Measurements from ENCODE around the gene DDTL.
"Not testable (repeated sequence)": the region's sequence is repeated elsewhere in the genome, so short reads cannot be mapped to it uniquely, and the experiment has no call there.

The DDTL gene

DNA sequence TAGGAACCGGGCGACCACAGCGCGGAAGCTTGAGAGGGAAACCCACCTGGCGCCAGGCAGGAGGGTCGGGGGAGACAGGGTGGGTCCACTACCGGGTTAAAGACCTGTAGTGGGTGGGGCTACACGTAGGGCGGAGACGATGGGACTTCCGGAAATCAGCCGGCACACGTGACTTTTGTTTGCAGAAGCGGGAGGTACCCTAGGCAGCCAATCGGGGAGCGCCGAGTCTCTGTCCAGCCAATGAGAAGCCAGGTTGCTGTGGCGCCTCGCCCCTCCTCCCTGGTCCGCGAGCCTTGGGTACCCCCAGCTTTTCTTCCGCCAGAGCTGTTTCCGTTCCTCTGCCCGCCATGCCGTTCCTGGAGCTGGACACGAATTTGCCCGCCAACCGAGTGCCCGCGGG, at the start of gene DDTL:
DDTL (plus strand) TSS at position 321 of the 400 bp plus-strand sequence; CDS start at position 348, 27 bp downstream.
- not testable (repeated sequence) for DNase-seq

DNA sequence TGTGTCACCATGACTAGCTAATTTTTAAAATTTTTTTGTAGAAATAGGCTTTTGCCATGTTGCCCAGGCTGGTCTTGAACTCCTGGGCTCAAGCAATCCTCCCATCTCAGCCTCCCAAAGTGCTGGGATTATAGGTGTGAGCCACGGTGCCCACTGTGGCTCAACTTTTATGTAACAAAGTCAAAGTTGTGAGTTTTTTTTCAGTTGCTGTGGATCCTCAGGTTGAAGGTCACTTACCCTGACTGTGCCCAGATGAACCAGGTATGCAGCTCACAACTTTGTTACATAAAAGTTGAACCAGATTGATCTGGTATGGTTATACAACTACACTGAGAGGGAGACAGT, 46.4 kb upstream of the DDTL start:
- DNase-seq, result not testable (repeated sequence)

DNA sequence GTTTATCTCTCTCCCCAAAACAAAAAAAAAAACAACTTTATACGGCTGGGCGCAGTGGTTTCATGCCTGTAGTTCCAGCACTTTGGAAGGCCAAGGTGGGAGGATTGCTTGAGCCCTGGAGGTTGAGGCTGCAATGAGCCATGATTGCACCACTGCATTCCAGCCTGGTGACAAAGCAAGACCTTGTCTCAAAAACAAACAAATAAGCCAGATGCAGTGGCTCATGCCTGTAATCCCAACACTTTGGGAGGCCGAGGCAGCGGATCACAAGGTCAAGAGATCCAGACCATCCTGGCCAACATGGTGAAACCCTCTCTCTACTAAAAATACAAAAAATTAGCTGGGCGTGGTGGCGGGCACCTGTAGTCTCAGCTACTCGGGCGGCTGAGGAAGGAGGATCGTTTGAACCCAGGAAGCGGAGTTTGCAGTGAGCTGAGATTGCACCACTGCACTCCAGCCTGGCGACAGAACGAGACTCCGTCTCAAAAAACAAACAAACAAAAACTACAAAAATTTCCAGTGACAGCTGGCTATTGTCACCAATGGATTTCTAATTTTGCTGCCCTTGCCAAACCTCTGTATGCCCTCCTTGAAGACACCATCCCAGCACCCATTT, 45.0 kb upstream of the DDTL start:
- not testable (repeated sequence) for DNase-seq

DNA sequence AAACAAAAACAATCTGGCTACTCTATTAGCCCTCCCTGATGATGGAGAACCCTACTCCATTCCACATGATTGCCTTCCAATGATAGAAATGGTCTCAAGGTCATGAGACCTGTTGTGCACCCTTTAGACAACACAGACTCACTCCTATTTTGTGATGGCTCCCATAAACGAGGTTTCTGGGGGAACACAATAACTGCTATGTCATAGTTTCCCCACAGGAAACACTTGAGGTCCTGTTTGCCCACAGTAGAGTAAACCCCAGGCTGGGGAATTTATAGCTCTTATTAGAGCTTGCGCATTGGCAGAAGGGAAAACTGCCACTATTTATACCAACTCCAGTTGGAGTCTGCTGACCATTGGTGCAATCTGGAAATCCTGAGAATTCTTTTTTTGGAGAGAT, 43.8 kb upstream of the DDTL start:
- DNase-seq, result no peak

DNA sequence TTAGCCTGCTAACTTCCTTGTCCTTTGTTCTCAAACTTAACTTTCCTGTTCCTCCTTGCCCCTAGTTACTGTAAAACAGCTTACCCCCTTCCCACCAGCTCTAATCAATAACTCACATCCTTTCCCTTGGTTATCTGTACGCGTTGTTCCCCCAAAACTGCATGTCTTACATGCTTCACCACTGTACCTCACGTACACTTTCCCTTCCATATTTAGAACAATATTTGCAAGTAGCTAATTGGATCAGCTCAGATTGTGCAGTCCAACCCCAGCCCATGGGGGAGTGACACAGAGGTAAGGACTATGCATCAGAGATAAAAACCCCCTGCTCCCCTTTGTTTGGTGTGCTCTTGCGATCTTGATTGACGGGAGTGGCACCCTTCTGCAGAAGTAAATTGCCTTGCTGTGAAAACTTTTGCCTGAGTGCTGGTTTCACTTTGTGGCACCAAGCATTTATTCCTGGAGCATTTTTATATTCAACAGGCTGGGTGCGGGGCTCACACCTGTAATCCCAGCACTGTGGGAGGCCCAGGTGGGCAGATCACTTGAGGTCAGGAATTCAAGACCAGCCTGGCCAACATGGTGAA, 41.6 kb upstream of the DDTL start:
- no peak for DNase-seq

DNA sequence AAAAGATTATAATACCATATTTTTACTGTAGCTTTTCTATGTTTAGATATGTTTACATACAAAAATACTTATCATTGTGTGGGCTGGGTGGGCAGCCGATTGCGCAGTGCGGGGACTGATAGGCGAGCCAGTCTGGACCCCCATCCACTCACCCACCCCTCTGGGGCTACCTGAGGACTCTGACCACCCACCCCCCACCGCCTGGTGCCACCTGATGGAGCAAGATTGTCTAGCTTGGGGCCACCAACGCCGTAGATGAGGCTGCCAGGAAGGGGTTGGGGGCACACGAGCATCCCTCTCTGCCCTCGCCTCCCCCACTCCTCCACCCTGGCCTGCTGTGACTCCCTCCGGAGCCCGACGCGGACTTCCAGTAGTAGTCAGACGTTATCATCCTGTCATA, 40.1 kb upstream of the DDTL start:
- no peak for DNase-seq

DNA sequence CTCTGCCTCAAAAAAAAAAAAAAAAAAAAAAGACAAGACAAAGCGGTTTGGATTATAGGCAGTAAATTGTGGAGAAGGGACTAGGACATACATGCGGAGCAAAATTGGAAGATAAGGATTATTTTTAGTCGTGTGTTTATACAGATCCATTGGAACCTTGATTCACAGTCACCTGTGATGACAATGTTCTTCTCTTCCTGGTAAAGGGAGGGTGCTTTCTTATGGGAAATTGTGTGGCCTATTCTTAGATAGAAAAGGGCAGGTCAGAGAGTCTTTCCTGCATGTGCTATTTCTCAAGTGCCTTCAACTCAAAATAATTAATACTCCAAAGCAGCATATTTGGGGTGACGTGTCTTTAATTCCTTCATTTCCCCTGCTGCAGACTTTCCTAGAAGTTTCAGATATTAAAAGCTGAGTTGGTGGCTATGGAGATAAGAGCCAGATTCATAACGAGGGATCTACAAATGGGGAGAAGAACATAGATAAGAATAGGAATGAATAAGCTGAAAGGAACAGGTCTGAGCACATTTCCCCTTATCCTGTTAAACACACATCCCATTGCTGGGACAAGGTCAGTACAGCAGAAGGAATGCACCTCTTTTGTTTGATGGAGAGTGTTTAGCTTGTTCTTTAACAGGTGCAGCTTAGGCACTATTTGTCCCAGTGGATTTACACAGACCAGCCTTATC, 28.2 kb upstream of the DDTL start:
- no peak for DNase-seq

DNA sequence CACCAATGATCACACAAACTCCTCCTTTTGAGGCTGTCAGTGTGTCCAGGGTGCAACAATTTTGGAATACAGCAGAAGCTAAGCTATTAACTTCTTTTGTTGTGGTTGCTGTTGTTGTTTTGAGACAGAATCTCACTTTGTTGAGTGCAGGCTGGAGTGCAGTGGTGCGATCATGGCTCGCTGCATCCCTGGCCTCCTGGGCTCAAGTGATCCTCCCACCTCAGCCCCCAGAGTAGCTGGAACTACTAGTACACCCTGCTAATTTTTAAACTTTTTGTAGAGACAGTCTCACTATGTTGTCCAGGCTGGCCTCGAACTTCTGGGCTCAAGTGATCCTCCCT, 27.7 kb upstream of the DDTL start:
- DNase-seq, result no peak

DNA sequence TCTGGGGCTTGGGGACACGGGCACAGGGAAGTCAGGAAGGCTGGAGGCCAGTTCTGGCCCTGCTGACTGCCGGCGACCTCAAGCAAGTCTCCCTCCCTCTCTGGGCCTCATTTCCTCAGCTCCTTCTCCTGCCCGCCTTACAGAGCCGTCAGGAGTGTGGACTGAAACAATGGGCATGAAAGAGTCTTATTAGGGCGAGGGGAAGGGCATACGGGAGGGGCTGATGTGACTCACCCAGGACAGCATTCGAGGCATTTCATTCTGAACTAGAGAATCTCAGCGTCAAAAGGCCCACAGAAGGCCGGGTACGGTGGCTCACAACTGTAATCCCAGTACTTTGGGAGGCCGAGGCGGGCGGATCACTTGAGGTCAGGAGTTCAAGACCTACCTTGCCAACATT, 26.5 kb upstream of the DDTL start:
- DNase-seq, result not testable (repeated sequence)

DNA sequence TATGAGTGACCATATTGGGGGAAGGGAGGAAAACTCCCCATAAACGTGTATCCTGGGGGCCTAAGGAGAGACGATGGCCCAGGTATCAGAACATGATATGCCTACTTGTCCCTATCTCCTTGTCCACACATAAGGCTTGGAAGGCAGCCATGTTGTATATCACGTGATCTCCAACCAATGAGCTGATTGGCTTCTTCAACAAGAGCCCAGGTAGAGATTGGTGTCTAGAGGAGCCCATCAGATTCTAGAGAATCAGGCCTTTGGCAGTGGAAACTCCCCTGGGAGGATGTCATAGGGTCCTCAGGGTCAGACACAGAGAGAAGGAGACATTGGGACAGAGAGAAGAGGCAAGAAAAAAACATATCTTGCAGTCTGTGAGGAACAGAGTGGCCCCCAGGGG, 19.3 kb upstream of the DDTL start:
- not testable (repeated sequence) for DNase-seq

DNA sequence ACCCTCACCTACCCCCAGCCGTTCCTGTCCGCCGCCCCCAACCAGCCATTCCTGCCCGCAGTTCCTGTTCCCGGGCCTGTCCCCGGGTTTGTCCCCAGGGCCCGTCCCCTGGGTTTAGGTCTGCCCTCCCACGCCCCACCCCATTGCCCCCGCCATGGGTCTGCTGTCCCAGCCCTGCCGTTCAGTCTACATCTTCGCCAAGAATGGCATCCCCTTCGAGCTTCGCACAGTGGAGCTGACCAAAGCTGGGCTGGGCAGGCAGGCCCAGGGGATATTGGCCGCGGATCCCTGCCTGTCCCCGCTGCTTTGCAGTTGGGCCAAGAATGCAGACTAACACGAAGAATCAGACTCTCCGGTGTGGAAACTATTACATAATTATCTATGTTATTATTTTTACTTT, 16.9 kb upstream of the DDTL start:
- DNase-seq, result not testable (repeated sequence)

DNA sequence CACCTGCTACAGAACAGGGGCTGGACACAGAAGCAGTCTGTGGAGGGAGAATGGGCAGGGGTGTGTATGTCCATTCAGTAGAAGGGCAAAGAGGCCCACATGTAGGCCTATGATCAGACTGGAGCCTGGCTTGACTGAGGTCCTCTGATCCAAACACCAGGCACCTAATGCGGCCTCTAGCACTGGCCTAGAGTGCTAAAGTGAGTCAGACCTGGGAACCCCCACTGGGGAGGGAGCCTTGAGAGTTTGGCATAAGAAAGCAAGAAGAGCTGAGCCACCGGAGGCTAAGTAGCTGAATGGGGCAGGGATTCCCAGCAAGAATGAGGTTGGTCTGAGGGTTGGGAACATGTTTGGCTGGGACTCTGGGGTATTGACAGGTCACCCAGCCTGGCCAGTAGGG, 15.3 kb upstream of the DDTL start:
- DNase-seq, result not testable (repeated sequence)

DNA sequence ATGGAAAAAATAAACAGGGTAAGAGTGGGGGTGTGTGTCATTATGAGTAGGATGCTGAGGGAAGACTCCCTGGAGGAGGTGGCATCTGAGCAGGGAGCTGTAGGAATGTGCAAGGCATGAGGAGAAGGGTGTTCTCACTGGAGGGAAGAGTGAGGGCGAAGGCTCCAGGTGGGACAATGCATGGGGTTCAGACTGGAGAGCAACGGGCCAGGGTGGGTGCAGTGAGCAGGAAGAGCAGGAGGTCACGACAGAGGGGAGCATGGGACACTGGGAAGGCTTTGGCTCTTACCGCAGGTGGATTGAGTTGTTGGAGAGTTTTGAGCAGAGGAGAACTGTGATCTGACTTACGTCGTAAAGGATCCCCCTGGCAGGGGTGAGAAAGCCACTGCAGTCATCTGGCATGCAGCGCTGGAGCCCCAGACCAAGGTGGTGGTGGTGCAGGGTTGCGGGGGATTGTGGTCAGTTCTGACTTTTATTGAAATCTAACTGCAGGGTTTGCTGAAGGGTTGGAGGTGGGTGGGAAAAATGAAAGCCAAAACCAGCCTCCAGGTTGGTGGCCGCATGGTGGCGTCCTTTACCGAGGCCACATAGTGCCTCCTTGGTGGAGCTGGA, 13.8 kb upstream of the DDTL start:
- not testable (repeated sequence) for DNase-seq

DNA sequence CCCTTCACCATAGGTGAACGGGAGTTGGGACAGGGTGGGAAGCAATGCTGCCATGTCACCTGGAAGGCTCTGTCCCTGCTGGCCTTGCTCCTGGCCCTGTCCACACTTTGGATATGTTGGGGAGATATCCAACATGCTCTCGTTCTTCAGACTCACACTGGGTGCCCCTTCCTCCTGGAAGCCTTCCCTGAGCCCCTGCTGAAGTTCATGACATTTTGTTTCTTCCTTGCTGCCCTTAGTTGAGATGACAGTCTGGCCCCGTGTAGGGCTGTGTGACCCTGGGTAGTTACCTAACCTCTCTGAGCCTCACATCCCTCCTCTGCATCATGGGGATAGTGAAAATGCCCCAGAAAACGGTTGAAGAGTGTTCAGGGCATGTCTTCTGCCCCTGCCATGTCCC, 13.2 kb upstream of the DDTL start:
- not testable (repeated sequence) for DNase-seq

DNA sequence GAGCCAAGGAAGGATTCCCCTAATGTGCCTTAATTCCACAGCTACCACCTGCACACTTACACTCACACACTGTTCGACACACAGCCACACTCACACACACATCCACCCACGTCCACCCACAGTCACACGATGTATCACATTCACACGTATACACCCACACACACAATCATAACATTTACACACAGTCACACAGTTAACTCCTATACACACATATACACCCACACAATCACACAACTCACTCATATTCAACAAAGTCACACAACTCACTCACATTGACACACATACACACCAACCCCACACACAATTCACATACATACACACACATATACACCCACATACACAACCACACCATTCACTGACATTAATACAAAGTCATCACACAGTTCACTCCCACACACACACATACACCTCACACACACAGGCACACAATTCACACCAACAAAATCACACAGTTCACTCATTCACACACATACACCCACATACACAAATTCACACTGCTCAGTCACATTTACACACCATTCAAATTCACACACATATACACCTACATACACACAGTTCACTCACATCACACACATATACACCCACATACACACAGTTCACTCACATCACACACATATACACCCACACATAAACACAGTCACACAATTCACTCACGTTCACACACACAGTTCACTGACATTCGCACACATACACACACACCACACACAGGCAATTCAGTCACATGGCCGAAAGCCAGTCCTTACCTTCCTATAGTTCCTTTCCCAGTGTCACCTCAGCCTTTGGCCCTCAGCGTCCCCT, 12.3 kb upstream of the DDTL start:
- not testable (repeated sequence) for DNase-seq

DNA sequence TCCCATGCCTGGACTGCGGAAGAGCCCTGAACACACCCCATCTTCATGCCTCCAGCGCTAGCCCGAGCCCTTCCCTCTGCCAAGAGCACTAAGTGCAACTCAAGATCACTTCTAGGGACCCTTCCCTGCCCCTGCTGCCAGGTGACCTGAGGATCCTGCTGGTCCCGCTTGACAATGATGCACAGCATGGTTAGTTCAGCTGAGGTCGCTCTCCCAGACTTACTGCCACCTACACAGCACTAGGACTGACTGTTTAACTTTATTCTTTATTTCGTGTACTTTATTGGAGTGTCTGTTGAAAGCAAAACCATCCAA, 11.7 kb upstream of the DDTL start:
- DNase-seq, result not testable (repeated sequence)

DNA sequence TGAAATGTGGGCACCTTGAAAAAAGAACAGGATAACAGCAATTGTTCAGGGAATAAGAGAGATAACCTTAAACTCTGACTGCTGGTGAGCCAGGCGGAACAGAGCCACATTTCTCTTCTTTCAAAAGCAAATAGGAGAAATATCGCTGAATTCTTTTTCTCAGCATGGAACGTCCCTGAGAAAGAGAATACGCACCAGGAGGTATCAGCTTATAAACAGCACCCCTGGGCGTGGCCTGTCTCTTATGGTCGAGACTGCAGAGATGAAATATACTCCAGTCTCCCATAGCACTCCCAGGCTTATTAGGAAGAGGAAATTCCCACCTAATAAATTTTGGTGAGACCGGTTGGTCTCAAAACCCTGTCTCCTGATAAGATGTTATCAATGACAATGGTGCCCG, 10.8 kb upstream of the DDTL start:
- not testable (repeated sequence) for DNase-seq

DNA sequence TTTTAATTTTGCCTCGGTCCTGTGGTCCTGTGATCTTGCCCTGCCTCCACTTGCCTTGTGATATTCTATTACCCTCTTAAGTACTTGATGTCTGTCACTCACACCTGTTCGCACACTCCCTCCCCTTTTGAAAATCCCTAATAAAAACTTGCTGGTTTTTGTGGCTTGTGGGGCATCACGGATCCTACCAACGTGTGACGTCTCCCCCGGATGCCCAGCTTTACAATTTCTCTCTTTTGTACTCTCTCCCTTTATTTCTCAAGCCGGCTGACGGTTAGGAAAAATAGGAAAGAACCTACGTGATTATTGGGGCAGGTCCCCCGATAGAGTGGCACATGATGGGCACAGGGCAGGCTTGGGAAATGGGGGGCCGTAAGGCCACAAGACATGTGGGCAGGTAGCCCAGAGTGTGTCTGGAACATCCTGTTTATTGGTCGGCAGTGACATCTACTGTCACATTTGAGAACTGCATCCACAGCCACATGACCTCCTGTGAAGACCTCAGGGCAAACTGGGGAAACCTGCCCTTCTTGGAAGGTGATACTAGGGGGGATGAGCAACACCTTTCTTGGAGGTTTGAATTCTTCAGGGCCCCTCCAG, 10.3 kb upstream of the DDTL start:
- DNase-seq, result not testable (repeated sequence)

DNA sequence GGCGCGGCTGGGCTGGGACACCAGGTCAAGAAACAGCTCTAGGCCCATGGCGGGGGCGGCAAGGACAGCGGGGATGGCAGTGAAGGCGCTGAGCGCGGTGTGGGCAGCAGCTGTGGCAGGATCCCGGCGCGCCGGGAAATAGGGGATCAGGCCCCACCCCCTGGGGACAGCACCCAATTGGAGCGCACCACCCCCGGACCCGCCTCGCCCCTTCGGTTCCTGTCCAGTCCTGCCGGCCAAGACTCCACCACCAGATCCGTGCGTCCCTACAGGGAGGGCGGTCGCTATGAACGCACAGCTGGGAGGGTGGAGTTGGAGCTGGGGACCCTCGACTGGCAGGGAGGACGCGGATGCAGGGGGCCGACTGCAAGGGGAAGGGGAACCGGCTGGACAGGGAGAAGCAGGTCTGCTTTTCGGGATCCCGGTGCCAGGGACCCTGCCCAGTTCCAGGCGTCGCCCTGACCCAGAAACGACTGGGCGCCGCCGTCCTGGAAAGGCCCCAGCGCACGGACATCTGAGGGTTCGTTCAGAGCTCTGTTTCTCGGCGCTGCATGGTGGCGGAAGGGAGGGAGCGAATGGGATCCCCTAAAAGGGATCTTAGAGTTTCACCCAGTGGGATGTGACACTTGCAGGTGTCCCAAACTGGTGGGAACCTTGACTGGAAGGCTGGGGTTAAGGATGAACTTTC, 5.5 kb upstream of the DDTL start, which contains the start of gene GSTT2B:
GSTT2B (minus strand) TSS at position 112 of the 688 bp plus-strand sequence; CDS start at position 48, 64 bp downstream.
- DNase-seq, result not testable (repeated sequence)

DNA sequence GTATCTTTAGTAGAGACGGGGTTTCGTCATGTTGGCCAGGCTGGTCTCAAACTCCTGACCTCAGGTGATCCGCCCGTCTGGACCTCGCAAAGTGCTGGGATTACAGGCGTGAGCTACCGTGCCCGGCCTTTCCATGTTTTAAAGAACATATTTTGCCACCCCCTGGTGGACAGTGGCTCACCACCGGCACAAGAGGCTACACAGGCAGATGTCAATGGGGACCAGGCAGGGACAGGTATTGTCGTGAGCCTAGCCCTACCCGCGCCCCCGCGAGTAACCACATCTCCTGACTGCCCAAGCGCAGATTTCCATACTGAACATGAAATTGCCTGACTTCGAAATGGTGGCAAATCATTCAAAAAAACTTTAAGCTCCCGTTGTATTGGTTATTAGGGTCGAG, 594 bp upstream of the DDTL start:
- not testable (repeated sequence) for DNase-seq

DNA sequence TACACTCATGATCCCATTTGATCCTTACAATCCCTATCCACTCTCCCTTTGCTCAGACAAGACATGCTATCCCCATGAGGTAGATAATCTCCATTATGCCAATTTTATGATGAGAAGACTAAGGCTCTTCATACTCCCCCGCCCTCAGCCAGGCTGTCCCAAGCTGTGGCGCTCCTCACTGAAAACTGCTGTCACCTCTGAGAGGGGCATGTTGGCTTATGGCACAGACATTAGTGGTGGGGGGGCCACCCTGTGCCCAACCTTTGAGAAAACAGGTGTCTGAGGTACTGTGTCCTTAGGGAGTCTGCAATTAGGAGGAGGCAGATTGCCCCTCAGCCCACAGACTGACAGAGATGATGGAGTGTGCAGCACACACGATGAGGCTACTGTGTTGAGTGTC, 2.4 kb downstream of the DDTL start:
- DNase-seq, result no peak

DNA sequence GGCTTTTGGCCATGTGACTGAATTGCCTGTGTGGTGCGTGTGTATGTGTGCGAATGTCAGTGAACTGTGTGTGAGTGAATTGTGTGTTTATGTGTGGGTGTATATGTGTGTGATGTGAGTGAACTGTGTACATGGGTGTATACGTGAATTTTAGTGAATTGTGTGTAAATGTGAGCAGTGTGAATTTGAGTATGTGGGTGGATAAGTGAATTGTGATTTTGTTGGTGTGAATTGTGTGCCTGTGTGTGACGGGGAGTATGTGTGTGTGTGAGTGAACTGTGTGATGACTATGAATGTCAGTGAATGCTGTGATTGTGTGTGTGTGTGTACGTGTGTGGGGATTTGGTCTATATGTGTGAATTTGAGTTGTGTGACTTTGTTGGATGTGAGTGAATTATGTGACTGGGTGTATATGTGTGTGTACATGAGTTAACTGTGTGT, 3.5 kb downstream of the DDTL start:
- DNase-seq, result no peak
